ENCODE measurements around the gene ACBD6.

DNA sequence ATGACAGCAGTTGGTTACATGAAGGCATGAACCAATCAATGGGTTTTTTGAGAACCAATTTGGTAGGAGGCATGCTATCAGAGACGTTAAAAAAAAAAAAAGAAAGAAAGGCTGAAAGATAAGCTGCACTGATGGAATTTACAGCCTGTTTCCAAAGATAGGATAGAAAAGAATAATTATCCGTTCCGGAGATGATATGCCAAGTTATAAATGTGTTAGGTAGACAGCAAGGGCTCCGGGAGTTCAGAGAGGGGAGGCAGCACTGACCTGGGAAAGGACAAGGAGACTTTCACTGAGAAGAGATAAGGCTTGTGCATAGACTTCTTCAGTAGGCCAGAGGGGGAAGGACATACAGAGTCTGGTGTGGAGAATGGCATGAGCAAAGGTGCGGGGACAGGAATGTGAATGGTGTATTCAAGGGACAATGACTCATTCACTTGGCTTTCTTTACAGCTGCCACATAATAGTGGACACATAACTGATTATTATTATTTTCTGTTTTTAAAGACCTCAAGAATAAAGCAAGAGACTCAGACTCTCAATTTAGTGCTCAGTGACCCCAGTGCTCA, 24.8 kb upstream of the ACBD6 start:
- TF ChIP-seq POLR2AphosphoS5 (IDR thresholded peaks at IDR 0.05; ENCODE audit: borderline replicate concordance, low read depth, low read length) (no peak), EZH2 (IDR thresholded peaks at IDR 0.05) (no peak), FOXP2 (optimal IDR thresholded peaks at IDR 0.05; ENCODE audit: control extremely low read depth, extremely low read length, insufficient read depth) (no peak)
